CD14-positive monocyte (primary cell): ENCODE measurements around the gene ERG. TPM values are rescaled to one million over a fixed set of nuclear protein-coding genes. Genes with fewer than 3 reads are reported as not detected.

ENCODE experiments used
- DNase-seq, 3 donors: peaks; one replicate each; pipeline ENCODE4 v3.0.0-alpha.2; 2011 to 2022
- H2AFZ ChIP-seq: 2 replicates; pipeline ENCODE4 v1.6.0; 2012; ENCODE audit warnings: mild to moderate bottlenecking, low read depth, low read length, inconsistent platforms; ENCODE audit not compliant: insufficient read depth, poor library complexity, severe bottlenecking
- H3K27ac ChIP-seq, 2 donors: 1 replicate in 1 of 2; 2 replicates in 1 of 2; pipeline ENCODE4 v1.5.1; 2012 to 2013; ENCODE audit warnings: low read length in 2 of 2, control low read depth in 1 of 2, inconsistent platforms in 1 of 2, low read depth in 1 of 2, mild to moderate bottlenecking in 1 of 2
- H3K27me3 ChIP-seq, 2 donors: one replicate each; pipeline versions ENCODE4 v1.6.0 to v1.6.1; 2011 to 2013; ENCODE audit warnings: low read length in 2 of 2; ENCODE audit not compliant: control insufficient read depth in 2 of 2, insufficient read depth in 2 of 2
- H3K36me3 ChIP-seq, 2 donors: replicated peaks in 1 of 2; 1 replicate in 1 of 2; 2 replicates in 1 of 2; pipeline versions ENCODE4 v1.5.1 to v1.6.1; 2012 to 2013; ENCODE audit warnings: low read length in 2 of 2, control low read depth in 1 of 2, inconsistent platforms in 1 of 2, mild to moderate bottlenecking in 1 of 2; ENCODE audit not compliant: insufficient read depth in 2 of 2, control insufficient read depth in 1 of 2
- H3K4me1 ChIP-seq, 2 donors: 1 replicate in 1 of 2; 2 replicates in 1 of 2; pipeline versions ENCODE4 v1.5.1 to v1.6.1; 2012 to 2013; ENCODE audit warnings: low read length in 2 of 2, control low read depth in 1 of 2, inconsistent platforms in 1 of 2, mild to moderate bottlenecking in 1 of 2, moderate library complexity in 1 of 2; ENCODE audit not compliant: insufficient read depth in 2 of 2, control insufficient read depth in 1 of 2
- H3K4me2 ChIP-seq: replicated peaks from 2 replicates; pipeline ENCODE3; 2012; ENCODE audit warnings: low read length, moderate library complexity, mild to moderate bottlenecking; ENCODE audit not compliant: poor library complexity, severe bottlenecking; ENCODE audit errors: extremely low read depth
- H3K4me3 ChIP-seq, 3 experiments: fragments of 200-600 bp in 1 of 3; sonication (generic) in 1 of 3; replicated peaks in 1 of 3; 1 replicate in 2 of 3; 2 replicates in 1 of 3; pipeline ENCODE4 v1.5.1; 2011 to 2013; ENCODE audit warnings: low read length in 3 of 3, mild to moderate bottlenecking in 3 of 3, control low read depth in 2 of 3, low read depth in 2 of 3, inconsistent platforms in 1 of 3, moderate library complexity in 1 of 3
- H3K79me2 ChIP-seq: 2 replicates; pipeline ENCODE4 v1.6.0; 2012; ENCODE audit warnings: mild to moderate bottlenecking, control low read depth, inconsistent platforms, low read length, moderate library complexity; ENCODE audit not compliant: insufficient read depth
- H3K9ac ChIP-seq: 2 replicates; pipeline ENCODE4 v1.6.0; 2017; ENCODE audit warnings: low read length, mild to moderate bottlenecking; ENCODE audit not compliant: insufficient read depth, poor library complexity, severe bottlenecking
- H3K9me3 ChIP-seq, 2 donors: replicated peaks in 1 of 2; 1 replicate in 1 of 2; 2 replicates in 1 of 2; pipeline versions ENCODE4 v1.5.1 to v1.6.1; 2012 to 2013; ENCODE audit warnings: low read length in 2 of 2, control low read depth in 1 of 2; ENCODE audit not compliant: control insufficient read depth in 1 of 2, insufficient read depth in 1 of 2
- H4K20me1 ChIP-seq: 2 replicates; pipeline ENCODE4 v1.6.0; 2012; ENCODE audit warnings: mild to moderate bottlenecking, low read length, control low read depth, moderate library complexity; ENCODE audit not compliant: insufficient read depth
- H3K27ac Mint-ChIP-seq, 7 donors: one replicate each; pipeline ENCODE4 v1.8.0; 2020; ENCODE audit warnings: mild to moderate bottlenecking in 7 of 7, mixed read lengths in 7 of 7, moderate library complexity in 6 of 7, inconsistent platforms in 2 of 7
- H3K27me3 Mint-ChIP-seq, 3 donors: one replicate each; pipeline ENCODE4 v1.8.0; 2021 to 2022; ENCODE audit warnings: low read depth in 3 of 3, mild to moderate bottlenecking in 3 of 3, mixed read lengths in 3 of 3, moderate library complexity in 3 of 3, inconsistent platforms in 1 of 3
- H3K36me3 Mint-ChIP-seq, 2 donors: one replicate each; pipeline ENCODE4 v1.8.0; 2020; ENCODE audit warnings: mixed read lengths in 2 of 2, inconsistent platforms in 1 of 2, mild to moderate bottlenecking in 1 of 2
- H3K4me1 Mint-ChIP-seq: one replicate; pipeline ENCODE4 v1.8.0; 2020; ENCODE audit warnings: mild to moderate bottlenecking, mixed read lengths
- H3K4me3 Mint-ChIP-seq, 2 donors: one replicate each; pipeline ENCODE4 v1.8.0; 2020; ENCODE audit warnings: mild to moderate bottlenecking in 2 of 2, mixed read lengths in 2 of 2, moderate library complexity in 1 of 2
- H3K9me3 Mint-ChIP-seq, 7 donors: one replicate each; pipeline ENCODE4 v1.8.0; 2020 to 2022; ENCODE audit warnings: mixed read lengths in 7 of 7, mild to moderate bottlenecking in 6 of 7, moderate library complexity in 6 of 7, inconsistent platforms in 2 of 7
- WGBS: methylation state at CpG from one replicate; pipeline ENCODE4 v1.1.5; 2013; ENCODE audit warnings: missing lambda C conversion rate; ENCODE audit not compliant: insufficient coverage; 5-methylcytosine and 5-hydroxymethylcytosine counted together
- intact Hi-C, 2 donors: fragments of 100-400 bp; cut with micrococcal nuclease; formaldehyde crosslinking; loops; one replicate each; pipeline versions ENCODE4 v1.15.0 to v1.15.1; 2023
- polyA plus RNA-seq, 3 donors: library from polyadenylated mRNA; depleted of rRNA in 1 of 3; unstranded in 2 of 3; stranded (reverse) in 1 of 3; fragments of 300-500 nt in 2 of 3; fragments of >200 nt in 1 of 3; fragmentation: Illumina TruSeq in 2 of 3; gene quantifications; 1 replicate in 2 of 3; 2 replicates in 1 of 3; pipeline ENCODE4 v1.2.3, GENCODE V29; 2012 to 2021
- TF ChIP-seq, protein P1 (sequence below): fragments of 200-600 bp; IDR thresholded peaks from one replicate; pipeline ENCODE4 v1.8.0; 2022; ENCODE audit warnings: antibody characterized with exemption, mild to moderate bottlenecking

Gene ERG
- polyA plus RNA-seq, 3 donors: 0.16 to 0.22 TPM; not detected in 1

DNA sequence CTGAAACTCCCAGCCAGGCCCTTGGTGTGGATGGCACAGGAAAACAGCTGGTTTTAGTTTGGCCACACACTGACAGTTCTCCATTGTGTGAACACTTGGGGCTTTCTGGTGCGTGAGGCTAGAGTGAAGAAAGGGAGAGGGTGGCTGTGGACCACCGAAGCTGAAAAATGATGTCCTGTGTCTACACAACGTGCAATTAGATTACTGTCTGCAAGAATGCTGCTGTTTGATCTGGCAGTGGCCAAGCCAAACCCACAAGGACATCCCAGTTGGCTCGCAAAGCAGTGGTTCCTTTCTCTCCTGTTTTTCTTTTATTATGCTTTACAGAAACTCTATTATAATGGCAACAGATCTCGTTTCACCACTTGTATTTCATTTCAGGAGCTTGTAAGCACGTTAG, 58.9 kb downstream of the ERG start:
- H3K9me3 ChIP-seq: no peaks in the 10 kb centered on the region
- H3K9ac ChIP-seq: no peak overlapping the region
- no peak overlapping the region for H3K27ac ChIP-seq
- no peaks in the 10 kb centered on the region for H3K27me3 Mint-ChIP-seq
- no peak overlapping the region for H2AFZ ChIP-seq
- no peaks in the 10 kb centered on the region for H3K79me2 ChIP-seq
- H3K9me3 Mint-ChIP-seq: no peaks in the 10 kb centered on the region
- H4K20me1 ChIP-seq: no peaks in the 10 kb centered on the region
- peak overlapping the region; percentile 40 for H3K4me2 ChIP-seq
- H3K27ac Mint-ChIP-seq: peak overlapping the region in 3 of 7 donors; percentile 18 to 78 (median 66)
- intact Hi-C loops: no loop called here
- H3K36me3 Mint-ChIP-seq: peaks cover 0 to 5% of the 10 kb centered on the region in 2 donors
- H3K4me1 ChIP-seq: peaks cover 42 to 49% of the 10 kb centered on the region in 2 donors
- TF ChIP-seq, protein P1, sequence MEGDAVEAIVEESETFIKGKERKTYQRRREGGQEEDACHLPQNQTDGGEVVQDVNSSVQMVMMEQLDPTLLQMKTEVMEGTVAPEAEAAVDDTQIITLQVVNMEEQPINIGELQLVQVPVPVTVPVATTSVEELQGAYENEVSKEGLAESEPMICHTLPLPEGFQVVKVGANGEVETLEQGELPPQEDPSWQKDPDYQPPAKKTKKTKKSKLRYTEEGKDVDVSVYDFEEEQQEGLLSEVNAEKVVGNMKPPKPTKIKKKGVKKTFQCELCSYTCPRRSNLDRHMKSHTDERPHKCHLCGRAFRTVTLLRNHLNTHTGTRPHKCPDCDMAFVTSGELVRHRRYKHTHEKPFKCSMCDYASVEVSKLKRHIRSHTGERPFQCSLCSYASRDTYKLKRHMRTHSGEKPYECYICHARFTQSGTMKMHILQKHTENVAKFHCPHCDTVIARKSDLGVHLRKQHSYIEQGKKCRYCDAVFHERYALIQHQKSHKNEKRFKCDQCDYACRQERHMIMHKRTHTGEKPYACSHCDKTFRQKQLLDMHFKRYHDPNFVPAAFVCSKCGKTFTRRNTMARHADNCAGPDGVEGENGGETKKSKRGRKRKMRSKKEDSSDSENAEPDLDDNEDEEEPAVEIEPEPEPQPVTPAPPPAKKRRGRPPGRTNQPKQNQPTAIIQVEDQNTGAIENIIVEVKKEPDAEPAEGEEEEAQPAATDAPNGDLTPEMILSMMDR: no peak
- peak overlapping the region in 1 of 3 experiments; percentile 11 for H3K4me3 ChIP-seq
- no peak for DNase-seq
- 49% methylated on average over 3 of the region's 6 CpGs for WGBS
- H3K4me1 Mint-ChIP-seq: peaks cover 58% of the 10 kb centered on the region
- no peaks in the 10 kb centered on the region for H3K36me3 ChIP-seq
- H3K27me3 ChIP-seq: no peaks in the 10 kb centered on the region
- peak overlapping the region in 1 of 2 donors; percentile 48 for H3K4me3 Mint-ChIP-seq

DNA sequence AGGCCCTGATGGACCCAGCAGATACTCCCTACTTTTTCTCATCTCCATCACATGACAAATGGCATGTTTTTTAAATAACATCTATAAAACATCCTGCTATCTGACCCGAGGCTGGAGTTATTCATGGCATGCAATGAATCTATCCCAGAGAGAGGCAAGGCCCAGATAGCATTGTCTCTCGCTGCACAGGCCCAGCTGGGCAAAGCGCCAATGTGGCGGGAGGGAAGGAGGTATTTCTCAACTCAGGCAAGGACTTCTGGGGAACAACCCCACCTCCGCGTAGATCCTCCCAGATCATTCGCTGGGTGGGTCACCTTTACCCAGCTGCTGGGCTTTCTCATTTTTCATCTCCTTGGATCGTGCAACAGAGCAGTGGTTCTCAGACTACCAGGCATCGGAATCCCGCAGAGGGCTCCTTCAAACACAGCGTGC, 59.8 kb downstream of the ERG start:
- Histone ChIP-seq H3K27ac (no peak overlapping the region), H4K20me1 (no peaks in the 10 kb centered on the region), H3K36me3 (no peaks in the 10 kb centered on the region), H3K9ac (no peak overlapping the region), H3K27me3 (no peaks in the 10 kb centered on the region), H3K9me3 (no peaks in the 10 kb centered on the region), H3K4me2 (peak overlapping the region; percentile 23), H3K79me2 (no peaks in the 10 kb centered on the region), H2AFZ (no peak overlapping the region), H3K4me3 (peak overlapping the region in 1 of 3 experiments; percentile 1), H3K4me1 (peaks cover 42 to 49% of the 10 kb centered on the region in 2 donors)
- H3K27me3 Mint-ChIP-seq: no peaks in the 10 kb centered on the region
- peaks cover 58% of the 10 kb centered on the region for H3K4me1 Mint-ChIP-seq
- H3K27ac Mint-ChIP-seq: peak overlapping the region in 3 of 7 donors; percentile 16 to 33 (median 26)
- TF ChIP-seq, protein P1: no peak
- H3K4me3 Mint-ChIP-seq: peak overlapping the region in 1 of 2 donors; percentile 64
- intact Hi-C loops: no loop called here
- H3K9me3 Mint-ChIP-seq: no peaks in the 10 kb centered on the region
- peak in 2 of 3 donors; percentile 18 to 29 for DNase-seq
- H3K36me3 Mint-ChIP-seq: peaks cover 2 to 4% of the 10 kb centered on the region in 2 donors
- 28% methylated on average over 6 of the region's 11 CpGs for WGBS
